ENCODE data around the gene MIPOL1. TPM values are rescaled to one million over a fixed set of nuclear protein-coding genes. Genes with fewer than 3 reads are reported as not detected.
"Not testable (repeated sequence)": the region's sequence is repeated elsewhere in the genome, so short reads cannot be mapped to it uniquely, and the experiment has no call there.

Gene MIPOL1
- total RNA-seq, 1 experiment from 2014 or later: 13.1 TPM

DNA sequence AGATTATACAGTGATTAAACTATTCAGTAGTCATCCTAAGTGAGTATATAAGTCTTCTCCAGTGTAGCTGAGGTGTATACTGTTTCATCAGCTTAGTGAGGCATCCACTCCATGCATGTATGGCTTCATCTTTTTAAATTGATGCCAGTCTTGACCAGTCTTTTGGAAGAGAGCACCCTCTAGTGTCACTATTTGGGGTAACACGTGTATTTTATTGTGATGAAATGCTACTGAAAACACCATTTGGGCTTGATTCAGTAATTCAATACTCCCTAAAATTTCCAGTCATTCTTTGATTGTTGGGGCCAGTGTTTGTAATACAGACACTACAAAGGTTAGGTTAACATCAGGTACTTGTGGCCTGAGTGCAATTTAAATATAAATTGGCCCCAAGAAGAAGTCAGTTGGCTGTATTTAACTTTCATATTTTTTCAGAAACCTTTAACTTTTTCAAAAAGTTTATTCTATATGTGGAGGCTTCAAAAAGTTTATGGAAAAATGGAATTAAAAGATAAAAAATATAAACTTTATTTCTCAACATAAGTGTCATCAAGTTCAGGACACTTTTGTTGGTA, 35.3 kb downstream of the MIPOL1 start:
- Histone ChIP-seq H3K9me3 (ENCODE audit: insufficient read depth, low read depth) (no peaks in the 10 kb centered on the region), H3K36me3 (ENCODE audit: low read depth) (no peaks in the 10 kb centered on the region), H3F3A (ENCODE audit: insufficient read depth, low read depth) (no peaks in the 10 kb centered on the region), H3K4me3 (no peak overlapping the region), H3K27ac (no peak overlapping the region), H3K79me2 (ENCODE audit: low read depth) (no peaks in the 10 kb centered on the region), H3K9me2 (ENCODE audit: insufficient read depth) (no peaks in the 10 kb centered on the region), H2AFZ (no peak overlapping the region), H4K20me1 (ENCODE audit: insufficient read depth) (no peaks in the 10 kb centered on the region), H3K4me1 (replicated peaks; ENCODE audit: insufficient read depth) (no peaks in the 10 kb centered on the region), H3K27me3 (ENCODE audit: insufficient read depth, low read depth) (no peaks in the 10 kb centered on the region), H3K4me2 (no peak overlapping the region)
- CTCF ChIA-PET: no interaction called here
- POLR2A ChIA-PET (ENCODE audit: unreplicated experiment): no interaction called here
- BruUV-seq (replicated peaks): no TSS peak
- TF ChIP-seq EZH2 (IDR thresholded peaks at IDR 0.05; ENCODE audit: low read depth): no peak
- TF ChIP-seq, protein P1, sequence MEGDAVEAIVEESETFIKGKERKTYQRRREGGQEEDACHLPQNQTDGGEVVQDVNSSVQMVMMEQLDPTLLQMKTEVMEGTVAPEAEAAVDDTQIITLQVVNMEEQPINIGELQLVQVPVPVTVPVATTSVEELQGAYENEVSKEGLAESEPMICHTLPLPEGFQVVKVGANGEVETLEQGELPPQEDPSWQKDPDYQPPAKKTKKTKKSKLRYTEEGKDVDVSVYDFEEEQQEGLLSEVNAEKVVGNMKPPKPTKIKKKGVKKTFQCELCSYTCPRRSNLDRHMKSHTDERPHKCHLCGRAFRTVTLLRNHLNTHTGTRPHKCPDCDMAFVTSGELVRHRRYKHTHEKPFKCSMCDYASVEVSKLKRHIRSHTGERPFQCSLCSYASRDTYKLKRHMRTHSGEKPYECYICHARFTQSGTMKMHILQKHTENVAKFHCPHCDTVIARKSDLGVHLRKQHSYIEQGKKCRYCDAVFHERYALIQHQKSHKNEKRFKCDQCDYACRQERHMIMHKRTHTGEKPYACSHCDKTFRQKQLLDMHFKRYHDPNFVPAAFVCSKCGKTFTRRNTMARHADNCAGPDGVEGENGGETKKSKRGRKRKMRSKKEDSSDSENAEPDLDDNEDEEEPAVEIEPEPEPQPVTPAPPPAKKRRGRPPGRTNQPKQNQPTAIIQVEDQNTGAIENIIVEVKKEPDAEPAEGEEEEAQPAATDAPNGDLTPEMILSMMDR (conservative IDR thresholded peaks at IDR 0.05): peak; percentile 75
- DNase-seq: peak in 1 of 2 experiments; percentile 51
- intact Hi-C loops (cut with micrococcal nuclease; ENCODE audit: unreplicated experiment): loop anchor here (2.0 to 10.0 kb wide), 2 partner anchors 82 to 1782 kb away; no protein-coding TSS in a partner anchor

DNA sequence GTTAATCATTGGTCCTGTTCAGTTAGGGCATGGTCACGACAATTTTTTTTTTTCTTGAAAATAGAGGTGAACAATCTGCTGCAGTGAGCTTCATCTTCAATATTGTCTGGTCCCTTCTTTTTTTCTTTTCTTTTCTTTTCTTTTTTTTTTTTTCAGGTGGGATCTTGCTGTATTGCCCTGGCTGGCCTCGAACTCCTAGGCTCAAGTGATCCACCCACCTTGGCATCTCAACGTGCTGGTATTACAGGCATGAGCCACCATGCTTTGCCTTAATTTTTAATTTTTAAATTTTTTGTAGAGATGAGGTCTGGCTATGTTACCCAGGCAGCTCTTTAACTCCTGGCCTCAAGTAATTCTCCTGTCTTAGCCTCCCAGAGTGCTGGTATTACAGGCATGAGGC, 36.5 kb downstream of the MIPOL1 start:
- no TSS peak for BruUV-seq (replicated peaks)
- intact Hi-C loops (cut with micrococcal nuclease; ENCODE audit: unreplicated experiment): loop anchor here (10.0 kb wide), 1 partner anchor 1781 kb away; no protein-coding TSS in a partner anchor
- no peaks in the 10 kb centered on the region for H4K20me1 ChIP-seq (ENCODE audit: insufficient read depth)
- H3K27ac ChIP-seq: no peak overlapping the region
- H2AFZ ChIP-seq: no peak overlapping the region
- H3K27me3 ChIP-seq (ENCODE audit: insufficient read depth, low read depth): no peaks in the 10 kb centered on the region
- no peak for DNase-seq
- H3K4me3 ChIP-seq: no peak overlapping the region
- ChIA-PET CTCF (no interaction called here), POLR2A (ENCODE audit: unreplicated experiment) (interaction anchor here (0.7 kb wide), 1 partner anchor 363 kb away, joined by 4 read pairs; no protein-coding TSS in a partner anchor)
- no peaks in the 10 kb centered on the region for H3K36me3 ChIP-seq (ENCODE audit: low read depth)
- H3K4me1 ChIP-seq (replicated peaks; ENCODE audit: insufficient read depth): no peaks in the 10 kb centered on the region
- H3K9me2 ChIP-seq (ENCODE audit: insufficient read depth): no peaks in the 10 kb centered on the region
- H3F3A ChIP-seq (ENCODE audit: insufficient read depth, low read depth): no peaks in the 10 kb centered on the region
- TF ChIP-seq, protein P1 (conservative IDR thresholded peaks at IDR 0.05): no peak
- TF ChIP-seq EZH2 (IDR thresholded peaks at IDR 0.05; ENCODE audit: low read depth): no peak
- H3K9me3 ChIP-seq (ENCODE audit: insufficient read depth, low read depth): no peaks in the 10 kb centered on the region
- H3K79me2 ChIP-seq (ENCODE audit: low read depth): no peaks in the 10 kb centered on the region
- no peak overlapping the region for H3K4me2 ChIP-seq

DNA sequence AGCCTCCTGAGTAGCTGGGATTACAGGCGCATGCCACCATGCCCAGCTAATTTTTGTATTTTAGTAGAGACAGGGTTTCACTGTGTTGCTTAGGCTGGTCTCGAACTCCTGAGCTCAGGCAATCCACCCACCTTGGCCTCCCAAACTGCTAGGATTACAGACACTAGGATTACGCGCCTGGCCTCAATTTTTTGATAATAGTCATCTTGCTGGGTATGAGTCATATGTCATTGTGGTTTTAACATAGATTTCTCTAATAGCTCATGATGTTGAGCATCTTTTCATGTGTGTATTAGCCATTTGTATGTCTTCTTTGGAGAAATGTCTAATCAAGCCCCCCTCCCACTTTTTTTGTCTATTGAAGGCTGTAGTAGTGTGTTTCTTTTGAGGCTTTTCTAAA, 38.3 kb downstream of the MIPOL1 start:
- H3K27me3 ChIP-seq (ENCODE audit: insufficient read depth, low read depth); H3K36me3 ChIP-seq (ENCODE audit: low read depth); H3F3A ChIP-seq (ENCODE audit: insufficient read depth, low read depth); H3K27ac ChIP-seq; POLR2A ChIA-PET (ENCODE audit: unreplicated experiment); BruUV-seq (replicated peaks); H4K20me1 ChIP-seq (ENCODE audit: insufficient read depth); H3K4me2 ChIP-seq; H2AFZ ChIP-seq; H3K4me1 ChIP-seq (replicated peaks; ENCODE audit: insufficient read depth); H3K4me3 ChIP-seq; DNase-seq; H3K9me3 ChIP-seq (ENCODE audit: insufficient read depth, low read depth); CTCF ChIA-PET; H3K9me2 ChIP-seq (ENCODE audit: insufficient read depth); H3K79me2 ChIP-seq (ENCODE audit: low read depth): not testable (repeated sequence)
- intact Hi-C loops (cut with micrococcal nuclease; ENCODE audit: unreplicated experiment): loop anchor here (10.0 kb wide), 1 partner anchor 1779 kb away; no protein-coding TSS in a partner anchor
